Measurements from ENCODE around the gene SPRING1. TPM values are rescaled to one million over a fixed set of nuclear protein-coding genes. Genes with fewer than 3 reads are reported as not detected.

Gene SPRING1
- total and polyA plus RNA-seq, 12 donors = 9.7 to 33.9 (median 25.8) TPM

- no peaks in the 10 kb centered on the region for H3K9me3 ChIP-seq (replicated peaks in 1 of 3)
- TF ChIP-seq, protein P1, sequence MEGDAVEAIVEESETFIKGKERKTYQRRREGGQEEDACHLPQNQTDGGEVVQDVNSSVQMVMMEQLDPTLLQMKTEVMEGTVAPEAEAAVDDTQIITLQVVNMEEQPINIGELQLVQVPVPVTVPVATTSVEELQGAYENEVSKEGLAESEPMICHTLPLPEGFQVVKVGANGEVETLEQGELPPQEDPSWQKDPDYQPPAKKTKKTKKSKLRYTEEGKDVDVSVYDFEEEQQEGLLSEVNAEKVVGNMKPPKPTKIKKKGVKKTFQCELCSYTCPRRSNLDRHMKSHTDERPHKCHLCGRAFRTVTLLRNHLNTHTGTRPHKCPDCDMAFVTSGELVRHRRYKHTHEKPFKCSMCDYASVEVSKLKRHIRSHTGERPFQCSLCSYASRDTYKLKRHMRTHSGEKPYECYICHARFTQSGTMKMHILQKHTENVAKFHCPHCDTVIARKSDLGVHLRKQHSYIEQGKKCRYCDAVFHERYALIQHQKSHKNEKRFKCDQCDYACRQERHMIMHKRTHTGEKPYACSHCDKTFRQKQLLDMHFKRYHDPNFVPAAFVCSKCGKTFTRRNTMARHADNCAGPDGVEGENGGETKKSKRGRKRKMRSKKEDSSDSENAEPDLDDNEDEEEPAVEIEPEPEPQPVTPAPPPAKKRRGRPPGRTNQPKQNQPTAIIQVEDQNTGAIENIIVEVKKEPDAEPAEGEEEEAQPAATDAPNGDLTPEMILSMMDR (IDR thresholded peaks at IDR 0.05) = no peak
- TF ChIP-seq POLR2A (IDR thresholded peaks at IDR 0.05) = no peak
- no peaks in the 10 kb centered on the region for H3K4me1 ChIP-seq (replicated peaks in 1 of 2)
- intact Hi-C loops (cut with DNase I) = no loop called here
- peak in 1 of 7 donors; percentile 23 for DNase-seq
- 89 to 98% (median 94%) methylated on average over 7 of the region's 7 CpGs for WGBS, 4 donors
- H3K36me3 ChIP-seq (replicated peaks in 1 of 2) = no peaks in the 10 kb centered on the region
- peaks cover 17% of the 10 kb centered on the region for H3K27me3 ChIP-seq
- no peak overlapping the region for H3K27ac ChIP-seq
- no peak overlapping the region for H3K4me3 ChIP-seq
Measured at GRCh38 chr12:116691205-116691604, 46.7 kb downstream of the SPRING1 start.

GRCh38 chr12:116689979-116690744, 47.7 kb downstream of the SPRING1 start:
- TF ChIP-seq POLR2A (IDR thresholded peaks at IDR 0.05) = no peak
- TF ChIP-seq, protein P1 (IDR thresholded peaks at IDR 0.05) = no peak
- peak in 1 of 7 donors; percentile 10 for DNase-seq
- Histone ChIP-seq H3K9me3 (replicated peaks in 1 of 3) (no peaks in the 10 kb centered on the region), H3K36me3 (replicated peaks in 1 of 2) (no peaks in the 10 kb centered on the region), H3K4me1 (replicated peaks in 1 of 2) (no peaks in the 10 kb centered on the region), H3K27me3 (peaks cover 17% of the 10 kb centered on the region), H3K27ac (no peak overlapping the region), H3K4me3 (no peak overlapping the region)
- 71 to 83% (median 76%) methylated on average over 8 of the region's 8 CpGs for WGBS, 4 donors
- intact Hi-C loops (cut with DNase I) = no loop called here

DNA sequence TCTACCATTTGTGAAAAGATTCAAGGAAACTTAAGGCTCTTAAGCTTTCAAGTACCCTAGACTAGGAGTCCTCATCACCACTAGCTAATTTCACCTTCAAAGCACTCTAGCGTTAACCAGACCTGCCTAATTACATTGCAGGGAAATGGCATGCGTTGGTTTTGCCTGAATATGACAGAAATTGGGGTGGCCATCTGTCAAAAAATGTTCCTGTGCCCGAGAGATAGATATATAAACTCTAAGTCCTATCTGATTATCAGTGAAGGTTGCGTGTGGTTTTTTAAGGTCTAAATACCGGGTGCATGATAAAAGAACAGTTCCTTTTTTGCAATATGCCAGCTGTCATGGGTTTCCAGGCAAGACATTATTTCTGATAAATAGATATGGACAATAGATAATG, 48.3 kb downstream of the SPRING1 start:
- intact Hi-C loops (cut with DNase I) = no loop called here
- no peak for DNase-seq
- Histone ChIP-seq H3K36me3 (replicated peaks in 1 of 2) (no peaks in the 10 kb centered on the region), H3K4me1 (replicated peaks in 1 of 2) (no peaks in the 10 kb centered on the region), H3K9me3 (replicated peaks in 1 of 3) (no peaks in the 10 kb centered on the region), H3K27me3 (peaks cover 17% of the 10 kb centered on the region), H3K4me3 (no peak overlapping the region), H3K27ac (no peak overlapping the region)
- WGBS, 4 donors = 52 to 67% (median 63%) methylated on average over 5 of the region's 5 CpGs
- no peak for TF ChIP-seq POLR2A (IDR thresholded peaks at IDR 0.05)
- TF ChIP-seq, protein P1 (IDR thresholded peaks at IDR 0.05) = no peak

Small RNAs within 50 kb of the gene (small RNA-seq; reads per million reads assigned to genes)
- 0 reads per million in 2 donors for gene RNU6-558P

Other genes starting within 250 kb of the SPRING1 start
- 1 to 10 TPM in 5 of 9 donors, under 1 TPM in 3, not detected in 1; 0.54 to 4.6 (median 1.9) TPM for gene MAP1LC3B2, start 178.7 kb downstream of the SPRING1 start, total RNA-seq
- 1 to 10 TPM in 2 of 3 donors, under 1 TPM in 1; 0.81 to 1.7 (median 1.3) TPM for gene MAP1LC3B2, start 178.7 kb downstream of the SPRING1 start, polyA plus RNA-seq
- gene RNFT2, start 246 bp upstream of the SPRING1 start, total RNA-seq = 1 to 10 TPM; 2.8 to 9.7 (median 5.6) TPM
- 10 to 100 TPM in 1 of 3 donors, 1 to 10 TPM in 2; 2.8 to 11.4 (median 8.9) TPM for gene RNFT2, start 246 bp upstream of the SPRING1 start, polyA plus RNA-seq
- 1 to 10 TPM in 1 of 9 donors, under 1 TPM in 5, not detected in 3; 0.14 to 1.1 (median 0.46) TPM for gene HRK, start 143.4 kb upstream of the SPRING1 start, total RNA-seq
- under 1 TPM; 0.09 to 0.48 (median 0.20) TPM for gene HRK, start 143.4 kb upstream of the SPRING1 start, polyA plus RNA-seq
- gene FBXW8, start 172.9 kb upstream of the SPRING1 start, total RNA-seq = 10 to 100 TPM; 13.8 to 19.1 (median 16.4) TPM
- 1 to 10 TPM; 2.9 to 9.7 (median 4.2) TPM for gene FBXW8, start 172.9 kb upstream of the SPRING1 start, polyA plus RNA-seq